Measurements from ENCODE around the gene ABCC1.
"Not testable (repeated sequence)": the region's sequence is repeated elsewhere in the genome, so short reads cannot be mapped to it uniquely, and the experiment has no call there.

Gene ABCC1

DNA sequence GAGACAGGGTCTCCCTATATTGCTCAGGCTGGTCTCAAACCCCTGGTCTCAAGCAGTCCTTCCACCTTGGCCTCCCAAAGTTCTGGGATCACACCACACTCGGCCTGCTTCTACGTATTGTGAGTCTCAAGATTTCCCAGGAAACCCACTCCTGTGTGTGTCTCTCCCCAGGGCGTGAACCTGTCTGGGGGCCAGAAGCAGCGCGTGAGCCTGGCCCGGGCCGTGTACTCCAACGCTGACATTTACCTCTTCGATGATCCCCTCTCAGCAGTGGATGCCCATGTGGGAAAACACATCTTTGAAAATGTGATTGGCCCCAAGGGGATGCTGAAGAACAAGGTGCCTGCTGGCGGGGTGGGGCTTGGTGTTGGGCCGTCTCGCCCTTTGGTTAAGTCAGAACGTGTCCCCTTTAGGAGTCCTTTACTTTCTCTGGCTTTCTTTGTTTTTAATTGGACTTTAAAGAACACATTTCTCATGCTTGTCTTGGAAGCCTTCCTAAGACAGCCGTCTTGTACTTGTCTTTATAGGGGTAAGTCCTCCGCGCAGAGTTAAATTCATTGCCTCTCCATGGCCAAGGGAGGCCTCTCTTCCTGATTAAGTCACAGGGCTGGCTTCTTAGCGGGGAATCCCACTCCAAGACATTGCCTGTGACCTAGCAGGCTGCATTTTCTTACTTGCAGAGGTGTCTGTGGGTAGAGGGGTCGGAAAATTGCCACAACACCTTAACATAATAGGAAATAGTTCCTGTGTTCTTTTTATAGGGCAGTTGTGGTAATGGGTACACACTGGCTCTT lies 137.4 kb downstream of the ABCC1 start:
- DNase-seq: no peak

- no peak for DNase-seq
These were observed 140.8 kb downstream of the ABCC1 start for GRCh38 chr16:16090238-16090637.

DNA sequence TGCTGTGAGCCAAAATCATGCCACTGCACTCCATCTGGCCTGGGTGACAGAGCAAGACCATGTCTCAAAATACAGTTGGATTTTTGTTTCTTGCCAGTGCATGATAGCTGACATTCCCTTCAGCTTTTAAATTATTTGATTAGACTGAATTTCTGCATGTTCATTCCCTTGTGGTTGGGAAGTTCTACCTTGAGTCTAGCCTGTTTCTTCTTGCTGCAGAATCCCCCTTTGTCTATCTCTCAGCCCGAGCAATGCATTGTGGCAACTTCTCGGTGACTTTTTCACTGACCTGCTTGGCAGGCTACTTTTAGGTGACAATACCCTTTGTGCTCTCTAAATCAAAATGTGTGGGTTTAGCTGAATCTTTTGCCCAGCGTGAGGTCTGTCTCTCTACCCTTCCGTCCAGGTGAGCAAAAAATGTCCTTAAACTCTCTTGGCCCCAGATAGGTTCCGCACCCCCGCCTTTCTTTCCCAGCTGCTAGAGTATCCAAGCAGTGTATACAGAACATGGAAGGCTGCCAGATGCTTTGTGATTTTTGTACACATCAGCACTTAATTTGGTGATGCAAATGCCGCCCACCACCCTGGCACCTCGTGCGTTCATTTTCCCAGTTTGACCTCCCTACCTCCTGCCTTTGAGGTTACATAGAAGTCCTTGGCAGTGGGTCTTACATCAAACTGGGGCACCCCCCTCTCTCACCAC lies 143.7 kb downstream of the ABCC1 start:
- DNase-seq: no peak

GRCh38 chr16:16093628-16094332 lies 144.4 kb downstream of the ABCC1 start:
- DNase-seq: no peak

DNA sequence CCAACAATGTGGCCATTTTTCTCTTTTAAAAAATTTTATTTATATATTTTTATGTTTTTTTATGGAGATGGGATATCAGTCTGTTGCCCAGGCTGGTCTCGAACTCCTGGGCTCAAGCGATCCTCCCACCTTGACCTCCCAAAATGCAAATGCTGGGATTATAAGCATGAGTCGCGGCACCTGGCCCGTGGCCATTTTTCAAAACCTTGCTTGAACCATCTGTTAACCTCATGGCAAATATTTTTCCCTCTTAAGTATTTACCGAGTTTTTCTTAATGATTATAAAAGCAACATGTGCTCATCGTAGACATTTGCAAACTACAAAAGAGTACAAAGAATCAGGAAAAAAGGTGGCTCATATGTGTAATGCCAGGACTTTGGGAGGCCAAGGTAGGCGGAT lies 146.2 kb downstream of the ABCC1 start:
- peak in 1 of 2 experiments; percentile 9 for DNase-seq

GRCh38 chr16:16096121-16096857 lies 146.9 kb downstream of the ABCC1 start:
- no peak for DNase-seq

GRCh38 chr16:16096858-16097213 lies 147.4 kb downstream of the ABCC1 start:
- no peak for DNase-seq

DNA sequence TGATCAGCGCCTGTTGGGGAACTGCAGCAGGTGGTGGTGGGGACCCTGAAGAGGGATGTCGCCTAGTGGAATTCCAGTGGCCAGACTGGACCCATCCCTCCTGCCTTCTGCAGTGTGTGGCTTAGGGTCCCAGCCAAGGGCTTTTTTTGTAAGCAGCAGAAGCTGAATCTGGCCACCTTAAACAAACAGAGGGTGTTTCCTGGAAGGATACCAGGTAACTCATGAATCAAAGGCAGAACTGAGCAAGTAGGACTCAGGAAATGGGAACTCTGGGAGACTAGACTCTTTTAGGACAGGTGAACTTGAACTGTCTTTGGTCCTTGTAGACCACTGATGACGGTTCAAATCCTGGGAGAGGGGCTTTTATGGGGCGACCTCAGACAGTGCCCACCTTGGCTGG lies 149.9 kb downstream of the ABCC1 start:
- no peak for DNase-seq

DNA sequence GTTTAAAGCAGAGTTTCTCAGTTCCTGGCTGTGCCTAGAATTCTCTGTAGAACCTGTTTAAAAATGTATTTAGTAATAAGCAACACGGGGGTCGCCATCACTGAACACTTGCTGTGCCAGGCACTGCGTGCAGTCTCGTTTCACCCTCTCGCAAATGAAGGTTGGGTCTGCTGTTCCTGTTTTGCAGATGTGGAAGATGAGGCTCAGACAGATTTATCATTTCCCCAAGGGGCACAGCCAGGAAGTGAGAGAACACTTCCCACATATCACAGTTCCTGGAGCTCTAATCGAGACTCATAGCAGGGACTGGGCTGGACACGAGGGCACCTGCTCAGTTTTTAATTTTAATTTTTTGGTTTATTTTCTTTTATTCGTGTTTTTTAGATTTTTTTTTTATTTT lies 151.2 kb downstream of the ABCC1 start:
- no peak for DNase-seq

DNA sequence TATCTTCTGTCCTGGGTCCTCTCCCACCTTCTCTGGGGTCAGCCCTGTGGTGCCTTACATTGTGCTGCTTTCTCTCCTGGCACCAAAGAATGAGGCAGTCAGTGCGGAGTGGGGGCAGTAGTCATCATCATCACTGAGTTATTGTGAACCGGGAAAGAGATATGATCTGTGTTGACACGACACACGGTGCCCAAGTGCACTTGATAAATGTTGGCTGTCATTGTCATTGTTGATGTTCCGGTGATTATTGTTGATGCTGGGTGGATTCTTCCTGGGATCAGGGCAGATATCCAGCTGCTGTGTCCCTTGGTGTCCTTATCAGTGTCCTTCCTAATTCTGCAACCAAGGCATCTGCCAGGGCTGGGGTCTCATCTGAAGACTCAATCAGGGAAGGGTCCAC lies 152.2 kb downstream of the ABCC1 start:
- no peak for DNase-seq

- no peak for DNase-seq
These were observed 153.3 kb downstream of the ABCC1 start for GRCh38 chr16:16102738-16103137.

- DNase-seq: not testable (repeated sequence)
These were observed 154.9 kb downstream of the ABCC1 start for GRCh38 chr16:16104132-16104803.

DNA sequence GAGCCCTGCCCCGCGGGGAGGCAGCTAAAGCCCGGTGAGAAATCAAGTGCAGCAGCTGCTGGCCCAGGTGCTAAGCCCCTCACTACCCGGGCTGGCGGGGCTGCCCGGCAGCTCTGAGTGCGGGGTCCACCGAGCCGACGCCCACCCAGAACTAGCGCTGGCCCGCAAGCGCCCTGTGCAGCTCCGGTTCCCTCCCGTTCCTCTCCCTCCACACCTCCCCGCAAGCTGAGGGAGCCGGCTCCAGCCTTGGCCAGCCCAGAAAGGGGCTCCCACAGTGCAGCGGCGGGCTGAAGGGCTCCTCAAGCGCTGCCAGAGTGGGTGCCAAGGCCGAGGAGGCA lies 155.4 kb downstream of the ABCC1 start:
- not testable (repeated sequence) for DNase-seq

GRCh38 chr16:16105646-16106045 lies 156.2 kb downstream of the ABCC1 start:
- no peak for DNase-seq

DNA sequence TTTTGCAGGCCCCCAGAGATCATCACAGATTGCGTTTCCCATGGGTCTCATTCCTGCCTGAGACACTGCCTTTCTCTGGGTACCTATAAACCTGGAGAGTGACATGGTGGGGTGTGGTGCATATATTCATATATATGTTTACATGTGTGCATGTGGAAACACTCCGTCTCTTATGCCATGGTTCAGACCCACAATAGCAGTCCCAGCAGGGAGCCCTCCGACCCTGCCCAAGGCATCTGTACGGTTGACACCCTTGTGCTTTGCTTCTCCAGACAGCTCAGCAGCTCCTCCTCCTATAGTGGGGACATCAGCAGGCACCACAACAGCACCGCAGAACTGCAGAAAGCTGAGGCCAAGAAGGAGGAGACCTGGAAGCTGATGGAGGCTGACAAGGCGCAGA lies 157.1 kb downstream of the ABCC1 start:
- DNase-seq: no peak

DNA sequence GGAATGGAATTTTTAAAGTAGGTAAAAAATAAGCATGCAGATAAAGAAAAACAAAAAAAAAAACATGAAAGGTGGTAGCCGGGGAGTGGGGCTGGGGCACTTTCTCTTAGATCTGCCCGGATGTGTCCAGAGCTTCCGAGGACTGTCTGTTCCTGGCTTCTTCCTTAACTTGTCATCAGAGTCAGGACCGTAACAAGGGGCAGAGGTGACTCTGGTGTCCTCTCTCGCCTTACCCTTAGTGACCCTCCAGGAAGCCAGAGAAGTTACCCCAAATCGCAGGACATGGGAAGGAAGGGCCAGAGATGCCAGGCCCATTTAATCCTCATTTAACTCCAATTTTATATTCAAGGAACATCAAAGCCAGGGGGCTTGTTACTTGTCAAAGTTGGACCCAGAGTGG lies 158.4 kb downstream of the ABCC1 start:
- no peak for DNase-seq

- no peak for DNase-seq
These were observed 159.3 kb downstream of the ABCC1 start for GRCh38 chr16:16108759-16109158.

DNA sequence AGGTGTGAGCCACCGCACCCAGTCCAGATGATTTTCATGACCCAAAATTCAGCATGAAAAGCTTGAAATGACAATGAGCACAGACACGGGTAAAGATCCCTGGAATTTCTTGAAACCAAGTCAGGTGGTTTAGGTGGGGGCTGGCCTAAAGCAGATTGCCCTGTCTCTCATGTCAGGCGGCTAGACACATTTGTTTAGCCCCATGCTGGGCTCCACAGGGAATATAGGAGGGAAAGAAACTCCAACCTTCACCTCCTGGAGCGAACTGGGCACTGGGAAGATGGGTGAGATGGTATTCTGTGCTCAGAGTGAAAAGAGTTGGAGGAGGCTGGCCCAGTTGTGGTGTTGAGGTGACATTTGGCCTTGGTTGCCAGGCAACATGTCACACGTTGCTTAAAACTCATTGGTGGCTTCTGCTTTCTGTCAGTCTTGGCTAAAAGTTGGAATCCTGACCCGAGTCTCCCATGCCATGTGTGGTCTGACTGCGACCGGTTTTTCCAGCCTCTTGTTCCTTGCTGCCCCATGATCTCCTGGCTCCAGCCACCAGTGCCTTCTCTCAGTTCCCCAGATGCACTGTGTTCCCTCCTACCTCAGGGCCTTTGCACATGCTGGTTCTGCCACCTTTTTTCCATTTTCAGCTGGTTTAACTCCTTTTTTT lies 160.2 kb downstream of the ABCC1 start:
- DNase-seq: no peak

GRCh38 chr16:16110111-16110490 lies 160.7 kb downstream of the ABCC1 start:
- no peak for DNase-seq

- no peak for DNase-seq
These were observed 162.2 kb downstream of the ABCC1 start for GRCh38 chr16:16111639-16112038.

- DNase-seq: no peak
These were observed 163.1 kb downstream of the ABCC1 start for GRCh38 chr16:16112450-16113053.

DNA sequence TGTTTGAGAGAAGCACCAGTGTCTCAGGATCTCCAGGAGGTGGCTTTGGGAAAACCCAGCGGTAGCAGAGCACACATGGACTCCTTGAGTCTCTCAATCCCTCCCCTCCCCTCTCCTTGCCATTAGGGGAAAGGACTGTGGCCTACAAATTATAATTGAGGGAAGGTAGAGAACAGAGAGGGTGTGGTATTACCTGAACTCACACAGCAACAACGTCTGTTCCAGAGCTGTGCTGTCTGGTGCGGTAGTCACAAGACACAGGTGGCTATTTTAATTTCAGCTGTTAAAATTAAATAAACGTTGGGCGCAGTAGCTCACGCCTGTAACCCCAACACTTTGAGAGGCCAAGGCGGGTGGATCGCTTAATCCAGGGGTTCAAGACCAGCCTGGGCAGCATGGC lies 163.7 kb downstream of the ABCC1 start:
- no peak for DNase-seq

Measured in NCI-H524 (cell line).